HUES64 (cell line): ENCODE measurements around the gene ZBTB38.

Source experiments
- H3K27ac ChIP-seq: 2 replicates; pipeline ENCODE4 v1.7.0; 2013; ENCODE audit warnings: low read depth, low read length, inconsistent platforms
- H3K27me3 ChIP-seq: 2 replicates; pipeline ENCODE4 v1.6.1; 2013; ENCODE audit warnings: mild to moderate bottlenecking, low read length; ENCODE audit not compliant: insufficient read depth
- H3K36me3 ChIP-seq: 2 replicates; pipeline ENCODE4 v1.6.1; 2013; ENCODE audit warnings: mild to moderate bottlenecking, low read length; ENCODE audit not compliant: insufficient read depth
- H3K4me1 ChIP-seq: 2 replicates; pipeline ENCODE4 v1.6.1; 2013; ENCODE audit warnings: mild to moderate bottlenecking, low read length, moderate library complexity; ENCODE audit not compliant: insufficient read depth
- H3K4me3 ChIP-seq: 2 replicates; pipeline ENCODE4 v1.5.1; 2013; ENCODE audit warnings: mild to moderate bottlenecking, low read length, moderate library complexity
- H3K9ac ChIP-seq: 2 replicates; pipeline ENCODE4 v1.6.1; 2013; ENCODE audit warnings: mild to moderate bottlenecking, low read depth, low read length
- H3K9me3 ChIP-seq: 2 replicates; pipeline ENCODE4 v1.6.1; 2013; ENCODE audit warnings: low read depth, low read length; ENCODE audit not compliant: insufficient read depth
- WGBS: fragments of 150-250, 120-280 bp; methylation state at CpG from one replicate; pipeline ENCODE4 v1.1.7; 2013; ENCODE audit warnings: missing lambda C conversion rate; 5-methylcytosine and 5-hydroxymethylcytosine counted together

ZBTB38 gene

GRCh38 chr3:141370065-141370533, 1.8 kb downstream of the ZBTB38 start:
- H3K36me3 ChIP-seq = no peaks in the 10 kb centered on the region
- peaks cover 57% of the 10 kb centered on the region for H3K4me1 ChIP-seq
- no peaks in the 10 kb centered on the region for H3K27me3 ChIP-seq
- H3K27ac ChIP-seq = no peak overlapping the region
- H3K9ac ChIP-seq = no peak overlapping the region
- no peak overlapping the region for H3K4me3 ChIP-seq
- no peaks in the 10 kb centered on the region for H3K9me3 ChIP-seq
- 31% methylated on average over 2 of the region's 2 CpGs for WGBS

DNA sequence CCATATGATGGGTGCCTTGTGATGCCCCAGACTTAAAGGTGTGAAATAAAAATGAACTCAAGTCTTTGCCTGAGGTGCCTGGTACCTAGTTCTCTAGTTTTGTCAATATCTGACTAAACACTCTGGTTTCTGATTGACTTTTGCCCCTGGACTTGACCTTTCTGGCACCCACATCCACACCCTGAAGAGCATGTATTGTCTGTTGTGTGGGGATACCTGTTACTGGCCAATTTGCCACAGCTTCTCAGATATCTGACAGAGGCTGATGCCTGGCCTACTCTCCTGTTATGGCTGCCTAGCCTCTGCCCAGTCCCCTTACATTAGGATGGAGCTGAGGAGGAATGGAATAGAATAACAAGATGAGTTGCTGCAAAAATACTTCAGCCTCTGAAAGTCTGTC, 3.6 kb downstream of the ZBTB38 start:
- Histone ChIP-seq H3K36me3 (no peaks in the 10 kb centered on the region), H3K9me3 (no peaks in the 10 kb centered on the region), H3K27me3 (no peaks in the 10 kb centered on the region), H3K27ac (no peak overlapping the region), H3K4me3 (no peak overlapping the region), H3K4me1 (peaks cover 58% of the 10 kb centered on the region), H3K9ac (no peak overlapping the region)

- Histone ChIP-seq H3K4me3 (no peak overlapping the region), H3K9me3 (no peaks in the 10 kb centered on the region), H3K4me1 (peaks cover 56% of the 10 kb centered on the region), H3K36me3 (no peaks in the 10 kb centered on the region), H3K9ac (no peak overlapping the region), H3K27ac (no peak overlapping the region), H3K27me3 (no peaks in the 10 kb centered on the region)
Measured at GRCh38 chr3:141372656-141373055, 4.4 kb downstream of the ZBTB38 start.

GRCh38 chr3:141373232-141373631, 4.9 kb downstream of the ZBTB38 start:
- Histone ChIP-seq H3K9me3 (no peaks in the 10 kb centered on the region), H3K27ac (0 out of 2 replicates have a peak overlapping the region, but pooled peaks have one; percentile 27), H3K4me3 (no peak overlapping the region), H3K4me1 (peaks cover 51% of the 10 kb centered on the region), H3K27me3 (no peaks in the 10 kb centered on the region), H3K36me3 (no peaks in the 10 kb centered on the region), H3K9ac (no peak overlapping the region)

DNA sequence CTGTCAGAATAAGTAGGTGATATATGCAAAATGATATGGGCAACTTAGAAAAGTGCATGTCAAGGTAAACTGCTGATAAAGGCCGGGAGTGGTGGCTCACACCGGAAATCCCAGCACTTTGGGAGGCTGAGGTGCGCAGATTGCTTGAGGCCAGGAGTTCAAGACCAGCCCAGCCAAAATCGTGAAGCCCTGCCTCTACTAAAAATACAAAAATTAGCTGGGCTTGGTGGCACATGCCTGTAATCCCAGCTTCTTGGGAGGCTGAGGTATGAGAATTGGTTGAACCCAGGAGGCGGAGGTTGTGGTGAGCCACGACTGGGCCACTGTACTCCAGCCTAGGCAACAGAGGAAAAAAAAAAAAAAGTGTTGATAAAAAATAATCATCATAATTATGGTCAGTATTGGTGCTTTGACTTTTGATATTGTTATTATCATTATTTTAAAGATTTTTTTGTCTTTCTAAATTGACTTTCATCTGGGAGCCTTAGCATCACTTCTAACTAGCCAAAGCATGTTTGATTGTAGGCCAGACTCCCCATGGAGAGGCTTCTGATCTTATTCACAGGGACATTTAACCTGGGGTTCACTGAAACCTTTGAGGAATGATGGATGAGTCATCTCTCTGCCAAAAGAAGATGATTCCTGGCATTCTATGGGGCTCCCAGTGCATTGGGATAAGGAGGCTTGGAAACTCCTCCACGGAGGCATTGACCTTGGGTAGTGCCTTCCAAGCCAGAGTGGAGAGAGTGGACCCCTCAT, 5.6 kb downstream of the ZBTB38 start:
- WGBS = 58% methylated on average over 7 of the region's 7 CpGs
- Histone ChIP-seq H3K27me3 (no peaks in the 10 kb centered on the region), H3K4me1 (peaks cover 44% of the 10 kb centered on the region), H3K36me3 (no peaks in the 10 kb centered on the region), H3K4me3 (no peak overlapping the region), H3K27ac (peak overlapping the region; percentile 27; the same call in 1 of the 2 replicates), H3K9ac (no peak overlapping the region), H3K9me3 (no peaks in the 10 kb centered on the region)

GRCh38 chr3:141375381-141376301, 7.3 kb downstream of the ZBTB38 start:
- H3K36me3 ChIP-seq = no peaks in the 10 kb centered on the region
- no peaks in the 10 kb centered on the region for H3K27me3 ChIP-seq
- peaks cover 33% of the 10 kb centered on the region for H3K4me1 ChIP-seq
- no peaks in the 10 kb centered on the region for H3K9me3 ChIP-seq
- H3K27ac ChIP-seq = no peak overlapping the region
- 62% methylated on average over 10 of the region's 10 CpGs for WGBS
- no peak overlapping the region for H3K9ac ChIP-seq
- H3K4me3 ChIP-seq = no peak overlapping the region

DNA sequence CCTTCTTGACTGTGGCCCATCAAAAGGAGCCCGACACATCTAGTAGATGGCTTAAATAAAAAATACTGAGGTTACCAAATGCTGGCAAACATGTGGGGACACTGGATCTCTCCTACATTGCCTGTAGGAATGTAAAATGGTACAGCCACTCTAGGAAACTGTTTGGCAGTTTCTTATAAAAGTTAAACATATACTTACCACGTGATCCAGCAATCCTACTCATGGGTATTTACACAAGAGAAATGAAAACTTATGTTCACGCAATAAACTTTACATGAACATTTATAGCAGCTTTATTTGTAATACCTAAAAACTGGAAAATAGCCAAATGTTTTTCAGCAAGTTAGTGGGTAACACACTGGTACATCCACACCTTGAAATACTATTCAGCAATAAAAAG, 9.1 kb downstream of the ZBTB38 start:
- 96% methylated on average over 3 of the region's 3 CpGs for WGBS
- Histone ChIP-seq H3K9ac (no peak overlapping the region), H3K4me1 (peaks cover 33% of the 10 kb centered on the region), H3K36me3 (no peaks in the 10 kb centered on the region), H3K9me3 (no peaks in the 10 kb centered on the region), H3K27me3 (no peaks in the 10 kb centered on the region), H3K4me3 (no peak overlapping the region), H3K27ac (no peak overlapping the region)

- H3K27me3 ChIP-seq = no peaks in the 10 kb centered on the region
- no peak overlapping the region for H3K27ac ChIP-seq
- 90% methylated on average over 4 of the region's 4 CpGs for WGBS
- H3K36me3 ChIP-seq = no peaks in the 10 kb centered on the region
- H3K9ac ChIP-seq = no peak overlapping the region
- peaks cover 22% of the 10 kb centered on the region for H3K4me1 ChIP-seq
- H3K4me3 ChIP-seq = no peak overlapping the region
- no peaks in the 10 kb centered on the region for H3K9me3 ChIP-seq
Measured at GRCh38 chr3:141378556-141378955, 10.3 kb downstream of the ZBTB38 start.

GRCh38 chr3:141379250-141379966, 11.1 kb downstream of the ZBTB38 start:
- Histone ChIP-seq H3K4me1 (peaks cover 16% of the 10 kb centered on the region), H3K4me3 (no peak overlapping the region), H3K27ac (no peak overlapping the region), H3K27me3 (no peaks in the 10 kb centered on the region), H3K9ac (no peak overlapping the region), H3K9me3 (no peaks in the 10 kb centered on the region), H3K36me3 (no peaks in the 10 kb centered on the region)
- WGBS = 96% methylated on average over 12 of the region's 12 CpGs

DNA sequence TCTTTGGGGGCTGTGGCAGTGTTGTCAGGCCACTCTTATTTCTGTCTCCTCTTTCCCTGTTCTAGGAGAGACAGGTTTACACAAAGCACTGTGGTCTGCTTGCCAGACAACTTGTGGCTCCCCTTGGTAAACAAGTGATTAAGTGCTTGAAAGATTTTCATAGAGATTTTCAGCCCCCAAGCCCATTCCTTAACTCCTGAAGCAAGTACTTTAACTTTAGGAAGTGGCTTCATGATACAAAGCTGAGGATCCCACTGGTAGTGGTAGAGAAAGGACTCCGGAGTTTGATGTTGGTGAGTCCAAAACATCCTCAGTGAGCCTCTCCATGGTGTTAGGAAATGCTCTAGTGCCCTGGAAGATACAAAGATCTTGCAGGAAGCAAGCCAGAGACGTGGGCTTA, 12.0 kb downstream of the ZBTB38 start:
- Histone ChIP-seq H3K36me3 (no peaks in the 10 kb centered on the region), H3K27ac (no peak overlapping the region), H3K27me3 (no peaks in the 10 kb centered on the region), H3K4me3 (no peak overlapping the region), H3K4me1 (peaks cover 8% of the 10 kb centered on the region), H3K9ac (no peak overlapping the region), H3K9me3 (no peaks in the 10 kb centered on the region)
- 81% methylated on average over 2 of the region's 2 CpGs for WGBS

DNA sequence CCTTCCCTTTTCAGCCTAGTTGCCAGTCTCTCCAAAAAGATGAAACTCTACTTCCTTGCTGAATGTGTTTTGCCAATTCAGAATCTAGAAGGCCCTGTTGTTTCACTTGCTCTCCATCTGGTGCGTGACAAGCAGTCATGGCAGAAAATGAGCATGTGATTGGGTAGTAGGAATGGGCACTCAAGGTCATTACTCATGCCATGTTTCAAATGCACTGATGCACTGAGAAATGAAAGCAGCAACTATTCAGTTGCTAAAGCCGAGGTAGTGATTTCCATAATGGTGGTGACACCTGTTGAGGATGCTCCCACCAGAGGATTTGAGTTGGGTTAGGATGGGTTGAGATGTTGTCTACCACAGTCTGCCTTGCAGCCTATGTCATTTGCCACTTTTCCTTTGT, 12.7 kb downstream of the ZBTB38 start:
- H3K36me3 ChIP-seq = no peaks in the 10 kb centered on the region
- H3K27me3 ChIP-seq = no peaks in the 10 kb centered on the region
- no peak overlapping the region for H3K4me3 ChIP-seq
- H3K4me1 ChIP-seq = peaks cover 3% of the 10 kb centered on the region; the same call in 1 of the 2 replicates
- WGBS = 94% methylated on average over 2 of the region's 2 CpGs
- H3K27ac ChIP-seq = no peak overlapping the region
- H3K9ac ChIP-seq = no peak overlapping the region
- H3K9me3 ChIP-seq = no peaks in the 10 kb centered on the region
